ENCODE results near the gene ARV1. TPM values are rescaled to one million over a fixed set of nuclear protein-coding genes. Genes with fewer than 3 reads are reported as not detected.
"Not testable (repeated sequence)": the region's sequence is repeated elsewhere in the genome, so short reads cannot be mapped to it uniquely, and the experiment has no call there.

ARV1 gene
- total RNA-seq, 2 experiments from 2014 or later, result 13.5 to 17.7 TPM

- POLR2A ChIA-PET, result no interaction called here
- CTCF ChIA-PET, result interaction anchor here (1.2 kb wide), 1 partner anchor 57 kb away, joined by 3 read pairs; no protein-coding TSS in a partner anchor
- Mint-ChIP-seq H3K27ac (no peak overlapping the region), H3K9me3 (peaks cover 8% of the 10 kb centered on the region), H3K4me1 (no peaks in the 10 kb centered on the region), H3K27me3 (no peaks in the 10 kb centered on the region), H3K36me3 (ENCODE audit: low read depth) (peaks cover 3% of the 10 kb centered on the region), H3K4me3 (no peak overlapping the region)
- no peak for DNase-seq
Observed at GRCh38 chr1:231011963-231012362, 33.1 kb downstream of the ARV1 start.

- ChIA-PET POLR2A (no interaction called here), CTCF (interaction anchor here (0.7 to 1.1 kb wide), 2 partner anchors 9 to 25 kb away, joined by 3 to 4 read pairs; no protein-coding TSS in a partner anchor)
- no peaks in the 10 kb centered on the region for H3K4me1 Mint-ChIP-seq
- DNase-seq, result no peak
- H3K27ac Mint-ChIP-seq, result no peak overlapping the region
- H3K36me3 Mint-ChIP-seq (ENCODE audit: low read depth), result no peaks in the 10 kb centered on the region
- no peaks in the 10 kb centered on the region for H3K9me3 Mint-ChIP-seq
- H3K27me3 Mint-ChIP-seq, result no peaks in the 10 kb centered on the region
- H3K4me3 Mint-ChIP-seq, result no peak overlapping the region
Observed at GRCh38 chr1:231013391-231014015, 34.6 kb downstream of the ARV1 start.

GRCh38 chr1:231016234-231016633, 37.3 kb downstream of the ARV1 start:
- DNase-seq, result no peak
- Mint-ChIP-seq H3K36me3 (ENCODE audit: low read depth) (no peaks in the 10 kb centered on the region), H3K4me3 (no peak overlapping the region), H3K27me3 (no peaks in the 10 kb centered on the region), H3K4me1 (peaks cover 17% of the 10 kb centered on the region), H3K9me3 (no peaks in the 10 kb centered on the region), H3K27ac (no peak overlapping the region)
- POLR2A ChIA-PET, result no interaction called here
- CTCF ChIA-PET, result interaction anchor here (0.6 to 1.3 kb wide), 2 partner anchors 13 to 32 kb away, joined by 3 read pairs; no protein-coding TSS in a partner anchor

GRCh38 chr1:231016966-231017365, 38.1 kb downstream of the ARV1 start:
- CTCF ChIA-PET, result no interaction called here
- H3K36me3 Mint-ChIP-seq (ENCODE audit: low read depth), result no peaks in the 10 kb centered on the region
- peaks cover 19% of the 10 kb centered on the region for H3K4me1 Mint-ChIP-seq
- no peak overlapping the region for H3K27ac Mint-ChIP-seq
- no peak overlapping the region for H3K4me3 Mint-ChIP-seq
- POLR2A ChIA-PET, result no interaction called here
- H3K27me3 Mint-ChIP-seq, result no peaks in the 10 kb centered on the region
- DNase-seq, result no peak
- H3K9me3 Mint-ChIP-seq, result no peaks in the 10 kb centered on the region

GRCh38 chr1:231019711-231020110, 40.8 kb downstream of the ARV1 start:
- CTCF ChIA-PET, result interaction anchor here (0.7 kb wide), 1 partner anchor 25 kb away, joined by 4 read pairs; no protein-coding TSS in a partner anchor
- POLR2A ChIA-PET, result no interaction called here
- Mint-ChIP-seq H3K36me3 (ENCODE audit: low read depth) (no peaks in the 10 kb centered on the region), H3K27ac (peak overlapping the region; percentile 90), H3K9me3 (no peaks in the 10 kb centered on the region), H3K4me1 (peaks cover 19% of the 10 kb centered on the region), H3K4me3 (peak overlapping the region; percentile 73), H3K27me3 (no peaks in the 10 kb centered on the region)
- no peak for DNase-seq

- H3K4me1 Mint-ChIP-seq, result peaks cover 19% of the 10 kb centered on the region
- POLR2A ChIA-PET, result no interaction called here
- H3K9me3 Mint-ChIP-seq, result no peaks in the 10 kb centered on the region
- CTCF ChIA-PET, result no interaction called here
- no peaks in the 10 kb centered on the region for H3K27me3 Mint-ChIP-seq
- peak; percentile 48 for DNase-seq
- H3K4me3 Mint-ChIP-seq, result peak overlapping the region; percentile 73
- no peaks in the 10 kb centered on the region for H3K36me3 Mint-ChIP-seq (ENCODE audit: low read depth)
- peak overlapping the region; percentile 90 for H3K27ac Mint-ChIP-seq
Observed at GRCh38 chr1:231020139-231020601, 41.3 kb downstream of the ARV1 start.

GRCh38 chr1:231020816-231021215, 41.9 kb downstream of the ARV1 start:
- no peaks in the 10 kb centered on the region for H3K9me3 Mint-ChIP-seq
- H3K27me3 Mint-ChIP-seq, result no peaks in the 10 kb centered on the region
- no peak for DNase-seq
- ChIA-PET CTCF (no interaction called here), POLR2A (no interaction called here)
- H3K36me3 Mint-ChIP-seq (ENCODE audit: low read depth), result no peaks in the 10 kb centered on the region
- H3K4me1 Mint-ChIP-seq, result peaks cover 19% of the 10 kb centered on the region
- peak overlapping the region; percentile 73 for H3K4me3 Mint-ChIP-seq
- H3K27ac Mint-ChIP-seq, result peak overlapping the region; percentile 90

- ChIA-PET CTCF (interaction anchor here (1.0 kb wide), 1 partner anchor 8 kb away, joined by 3 read pairs; no protein-coding TSS in a partner anchor), POLR2A (no interaction called here)
- no peaks in the 10 kb centered on the region for H3K9me3 Mint-ChIP-seq
- H3K27me3 Mint-ChIP-seq, result no peaks in the 10 kb centered on the region
- H3K4me3 Mint-ChIP-seq, result no peak overlapping the region
- no peak for DNase-seq
- H3K27ac Mint-ChIP-seq, result no peak overlapping the region
- no peaks in the 10 kb centered on the region for H3K36me3 Mint-ChIP-seq (ENCODE audit: low read depth)
- peaks cover 19% of the 10 kb centered on the region for H3K4me1 Mint-ChIP-seq
Observed at GRCh38 chr1:231021540-231022031, 42.7 kb downstream of the ARV1 start.

DNA sequence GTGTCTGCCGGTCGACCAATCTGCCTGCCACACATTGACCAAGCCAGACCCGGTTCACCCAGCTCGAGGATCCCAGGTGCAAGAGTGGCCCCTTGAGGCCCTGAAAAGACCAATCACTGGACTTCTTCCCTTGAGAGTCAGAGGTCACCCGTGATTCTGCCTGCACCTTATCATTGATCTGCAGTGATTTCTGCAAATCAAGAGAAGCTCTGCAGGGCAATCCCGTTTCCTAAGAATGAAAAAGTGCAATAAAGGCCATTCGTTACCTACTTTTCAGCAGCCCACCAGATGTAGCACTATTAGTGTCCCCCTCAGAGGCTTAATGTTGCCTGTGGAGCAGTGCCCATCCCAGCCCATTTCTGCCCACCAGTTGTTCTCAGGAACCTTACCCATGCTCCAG, 43.6 kb downstream of the ARV1 start:
- H3K9me3 Mint-ChIP-seq; H3K36me3 Mint-ChIP-seq (ENCODE audit: low read depth); H3K4me3 Mint-ChIP-seq; POLR2A ChIA-PET; DNase-seq; H3K27ac Mint-ChIP-seq; H3K27me3 Mint-ChIP-seq: not testable (repeated sequence)
- H3K4me1 Mint-ChIP-seq, result peaks cover 20% of the 10 kb centered on the region
- CTCF ChIA-PET, result interaction anchor here (1.0 kb wide), 1 partner anchor 9 kb away, joined by 3 read pairs; no protein-coding TSS in a partner anchor

DNA sequence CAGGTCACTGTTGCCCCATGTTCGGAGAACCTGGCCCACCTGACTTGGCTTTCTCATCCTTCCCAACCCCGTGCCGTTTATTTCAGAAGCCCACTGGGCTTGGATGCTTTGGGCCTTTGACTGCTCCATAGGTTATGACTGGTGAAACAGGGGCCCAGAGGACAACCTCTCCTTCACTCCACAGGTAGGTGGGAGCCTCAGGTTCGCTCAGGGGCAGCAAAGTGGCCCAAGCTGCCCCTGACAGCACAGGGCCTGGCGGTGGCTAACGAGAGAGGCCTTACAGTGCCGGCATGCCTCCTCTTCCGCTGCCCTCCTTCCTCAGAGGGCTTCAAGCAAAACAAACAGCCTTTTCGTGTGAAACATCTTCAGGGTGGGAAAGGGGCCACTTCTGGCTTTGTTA, 44.3 kb downstream of the ARV1 start:
- Mint-ChIP-seq H3K27me3 (no peaks in the 10 kb centered on the region), H3K27ac (no peak overlapping the region), H3K9me3 (no peaks in the 10 kb centered on the region), H3K36me3 (ENCODE audit: low read depth) (no peaks in the 10 kb centered on the region), H3K4me3 (no peak overlapping the region), H3K4me1 (peaks cover 20% of the 10 kb centered on the region)
- DNase-seq, result no peak
- ChIA-PET CTCF (no interaction called here), POLR2A (no interaction called here)

- no peaks in the 10 kb centered on the region for H3K36me3 Mint-ChIP-seq (ENCODE audit: low read depth)
- no peak overlapping the region for H3K27ac Mint-ChIP-seq
- no peak overlapping the region for H3K4me3 Mint-ChIP-seq
- ChIA-PET CTCF (no interaction called here), POLR2A (no interaction called here)
- H3K4me1 Mint-ChIP-seq, result peaks cover 6% of the 10 kb centered on the region
- H3K27me3 Mint-ChIP-seq, result no peaks in the 10 kb centered on the region
- DNase-seq, result no peak
- no peaks in the 10 kb centered on the region for H3K9me3 Mint-ChIP-seq
Observed at GRCh38 chr1:231026576-231026975, 47.7 kb downstream of the ARV1 start.

DNA sequence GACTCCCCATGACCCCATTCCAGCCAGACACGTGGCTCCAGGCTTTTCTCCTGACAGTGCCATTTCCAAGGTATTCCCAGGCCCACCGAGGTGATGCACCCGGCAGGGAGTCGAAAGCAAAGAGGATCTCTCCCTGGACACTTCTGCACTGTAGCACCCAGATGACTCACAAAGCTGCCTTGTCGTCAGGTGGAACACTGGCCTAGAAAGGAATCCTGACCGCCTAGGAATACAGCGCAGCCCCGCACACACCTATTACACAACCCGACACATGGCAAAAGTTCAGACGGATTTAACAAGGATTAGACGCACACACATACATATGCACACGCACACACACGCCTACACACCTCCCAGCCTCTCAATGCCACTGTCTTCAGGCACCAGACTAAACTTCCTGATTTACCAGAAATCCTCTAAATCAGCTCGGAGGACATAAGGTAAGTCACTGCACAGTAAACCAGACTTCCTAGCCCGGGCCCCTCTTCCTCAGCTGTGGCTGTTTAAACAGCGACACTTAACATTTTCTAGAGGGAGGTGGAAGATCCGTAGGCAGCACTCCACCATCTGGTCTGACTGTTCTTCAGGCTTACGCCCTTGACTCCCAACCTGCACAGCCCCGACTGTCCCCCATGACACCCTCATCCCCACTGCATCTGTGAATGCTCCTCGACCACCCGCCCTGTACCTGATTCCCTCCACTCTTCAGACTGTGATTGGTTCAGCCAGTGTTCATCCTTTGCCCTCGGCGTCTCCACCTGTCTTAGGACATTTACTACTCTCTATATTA, 48.4 kb downstream of the ARV1 start:
- H3K27ac Mint-ChIP-seq, result no peak overlapping the region
- peaks cover 6% of the 10 kb centered on the region for H3K4me1 Mint-ChIP-seq
- no peak for DNase-seq
- no peaks in the 10 kb centered on the region for H3K36me3 Mint-ChIP-seq (ENCODE audit: low read depth)
- no peak overlapping the region for H3K4me3 Mint-ChIP-seq
- ChIA-PET CTCF (interaction anchor here (0.5 kb wide), 1 partner anchor 20 kb away, joined by 3 read pairs; no protein-coding TSS in a partner anchor), POLR2A (no interaction called here)
- H3K27me3 Mint-ChIP-seq, result no peaks in the 10 kb centered on the region
- H3K9me3 Mint-ChIP-seq, result no peaks in the 10 kb centered on the region

DNA sequence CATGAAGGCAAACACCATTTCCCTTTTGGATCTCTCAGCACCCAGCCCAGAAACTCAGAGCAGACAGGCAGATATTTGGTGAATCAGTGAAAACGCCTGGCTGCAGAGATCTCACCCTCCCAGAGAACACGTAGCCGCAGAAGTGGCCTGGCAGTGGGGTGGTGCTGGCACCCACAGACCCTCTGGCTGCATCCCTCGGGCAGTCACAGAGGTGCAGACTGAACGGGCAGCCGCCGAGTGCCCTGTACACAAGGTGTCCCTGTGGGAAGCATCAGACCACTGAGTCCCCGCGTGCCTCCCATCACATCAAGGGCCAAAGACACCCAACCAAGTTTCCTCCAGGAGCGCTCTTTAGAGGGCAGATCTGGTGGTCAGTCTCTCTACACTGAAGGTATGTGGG, 49.1 kb downstream of the ARV1 start:
- no peak overlapping the region for H3K27ac Mint-ChIP-seq
- ChIA-PET POLR2A (no interaction called here), CTCF (interaction anchor here (0.5 kb wide), 1 partner anchor 20 kb away, joined by 3 read pairs; no protein-coding TSS in a partner anchor)

More for the DNA sequence above, 49.1 kb downstream of the ARV1 start:
- no peaks in the 10 kb centered on the region for H3K27me3 Mint-ChIP-seq
- H3K4me1 Mint-ChIP-seq, result peaks cover 7% of the 10 kb centered on the region
- no peak overlapping the region for H3K4me3 Mint-ChIP-seq
- DNase-seq, result no peak
- H3K9me3 Mint-ChIP-seq, result no peaks in the 10 kb centered on the region
- H3K36me3 Mint-ChIP-seq (ENCODE audit: low read depth), result no peaks in the 10 kb centered on the region

Data from activated CD4-positive, alpha-beta T cell treated with anti-CD3 and anti-CD28 coated beads, Interleukin-2, amount 10 ng/mL, durations not matched to agents 7 days and 5 days (primary cell).